Measurements from ENCODE around the gene CADPS. TPM values are rescaled to one million over a fixed set of nuclear protein-coding genes. Genes with fewer than 3 reads are reported as not detected.
A peak's percentile ranks its signal among the peaks of the same experiment; 100 is the strongest.

CADPS gene
- polyA plus RNA-seq, result 118 and 125 TPM in 2 replicates
- 183 and 201 TPM in 2 replicates for polyA minus RNA-seq

DNA sequence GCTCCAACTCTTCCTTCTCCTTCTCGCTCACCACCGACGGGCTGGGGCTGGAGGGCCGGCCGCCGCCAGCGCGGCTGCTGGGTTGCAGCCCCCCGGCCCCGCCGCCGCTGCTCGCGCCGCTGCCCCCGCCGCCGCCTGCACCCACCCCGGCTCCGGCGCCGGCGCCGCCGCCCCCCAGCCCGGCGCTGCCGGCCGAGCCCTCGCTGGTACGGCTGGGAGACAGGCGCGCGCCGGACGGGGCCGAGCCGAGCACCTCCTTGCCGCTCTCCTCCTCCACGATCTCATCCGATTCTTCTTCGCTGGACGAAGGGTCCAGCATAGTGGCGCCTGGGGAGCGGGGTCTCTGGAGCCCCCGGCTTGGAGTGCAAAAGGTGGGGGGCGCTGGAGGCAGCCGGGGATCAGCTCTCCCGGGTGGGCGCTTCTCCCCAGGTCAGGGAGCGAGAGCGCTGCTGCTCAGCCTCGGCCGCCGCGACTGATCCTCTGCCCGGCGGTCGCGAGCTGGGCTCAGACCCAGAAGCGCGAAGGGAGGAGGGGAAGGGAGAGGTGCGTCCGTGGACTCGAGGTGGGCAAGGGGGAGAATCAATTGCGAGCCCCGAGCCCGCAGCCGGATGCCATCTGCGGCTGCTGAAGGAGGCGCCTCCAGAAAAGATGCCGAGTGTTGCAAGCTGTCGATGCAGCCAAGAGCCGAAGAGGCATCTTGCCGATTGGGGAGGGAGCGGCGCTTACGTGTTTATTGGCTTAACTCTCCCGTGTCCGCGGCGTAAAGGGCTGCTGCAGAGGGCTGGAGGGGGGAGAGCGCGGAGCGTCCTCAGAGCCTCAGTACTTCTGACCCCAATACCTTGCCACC lies at the start of gene CADPS:
Gene CADPS, minus strand, starts transcription at position 706 of the 847 bp plus-strand sequence. Its CDS starts 387 bp downstream, at position 319.
- Histone ChIP-seq H3K9me3 (ENCODE audit: low read length) (no peaks in the 10 kb centered on the region), H3K36me3 (ENCODE audit: insufficient read depth, low read length) (no peaks in the 10 kb centered on the region), H3K9ac (ENCODE audit: low read length) (peak within 1 kb of the TSS; percentile 91), H3K9me2 (ENCODE audit: insufficient read depth, low read length) (no peaks in the 10 kb centered on the region), H3K27ac (ENCODE audit: low read length) (peak within 1 kb of the TSS; percentile 87), H2AFZ (ENCODE audit: low read depth, low read length) (peak within 1 kb of the TSS; percentile 77), H3K79me2 (replicated peaks; ENCODE audit: insufficient read depth, low read length) (peaks cover 32% of the 10 kb centered on the region), H3F3A (ENCODE audit: insufficient read depth, low read length, poor library complexity, severe bottlenecking) (no peaks in the 10 kb centered on the region), H3K27me3 (ENCODE audit: insufficient read depth, low read depth, low read length) (peaks cover 24% of the 10 kb centered on the region), H4K20me1 (ENCODE audit: insufficient read depth) (no peaks in the 10 kb centered on the region), H3K4me2 (ENCODE audit: low read length) (peak within 1 kb of the TSS; percentile 74), H3K4me3 (ENCODE audit: low read length) (peak within 1 kb of the TSS; percentile 86)
- TF ChIP-seq SMC3 (conservative IDR thresholded peaks at IDR 0.05; ENCODE audit: poor library complexity) (peak; percentile 68), MXI1 (conservative IDR thresholded peaks at IDR 0.05; ENCODE audit: poor library complexity, severe bottlenecking) (no peak), REST (IDR thresholded peaks at IDR 0.05; ENCODE audit: borderline replicate concordance) (peak; percentile 84), POLR2AphosphoS5 (IDR thresholded peaks at IDR 0.05) (peak; percentile 79), TAF1 (IDR thresholded peaks at IDR 0.05; ENCODE audit: low read depth) (peak; percentile 85), RAD21 (conservative IDR thresholded peaks at IDR 0.05) (peak; percentile 60), EZH2 (IDR thresholded peaks at IDR 0.05; ENCODE audit: borderline replicate concordance, insufficient read depth, low read length, poor library complexity, severe bottlenecking) (no peak), EP300 (conservative IDR thresholded peaks at IDR 0.05; ENCODE audit: poor library complexity, severe bottlenecking) (peak; percentile 44)
- TF ChIP-seq, protein P1, sequence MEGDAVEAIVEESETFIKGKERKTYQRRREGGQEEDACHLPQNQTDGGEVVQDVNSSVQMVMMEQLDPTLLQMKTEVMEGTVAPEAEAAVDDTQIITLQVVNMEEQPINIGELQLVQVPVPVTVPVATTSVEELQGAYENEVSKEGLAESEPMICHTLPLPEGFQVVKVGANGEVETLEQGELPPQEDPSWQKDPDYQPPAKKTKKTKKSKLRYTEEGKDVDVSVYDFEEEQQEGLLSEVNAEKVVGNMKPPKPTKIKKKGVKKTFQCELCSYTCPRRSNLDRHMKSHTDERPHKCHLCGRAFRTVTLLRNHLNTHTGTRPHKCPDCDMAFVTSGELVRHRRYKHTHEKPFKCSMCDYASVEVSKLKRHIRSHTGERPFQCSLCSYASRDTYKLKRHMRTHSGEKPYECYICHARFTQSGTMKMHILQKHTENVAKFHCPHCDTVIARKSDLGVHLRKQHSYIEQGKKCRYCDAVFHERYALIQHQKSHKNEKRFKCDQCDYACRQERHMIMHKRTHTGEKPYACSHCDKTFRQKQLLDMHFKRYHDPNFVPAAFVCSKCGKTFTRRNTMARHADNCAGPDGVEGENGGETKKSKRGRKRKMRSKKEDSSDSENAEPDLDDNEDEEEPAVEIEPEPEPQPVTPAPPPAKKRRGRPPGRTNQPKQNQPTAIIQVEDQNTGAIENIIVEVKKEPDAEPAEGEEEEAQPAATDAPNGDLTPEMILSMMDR (IDR thresholded peaks at IDR 0.05; ENCODE audit: poor library complexity, severe bottlenecking), result no peak

DNA sequence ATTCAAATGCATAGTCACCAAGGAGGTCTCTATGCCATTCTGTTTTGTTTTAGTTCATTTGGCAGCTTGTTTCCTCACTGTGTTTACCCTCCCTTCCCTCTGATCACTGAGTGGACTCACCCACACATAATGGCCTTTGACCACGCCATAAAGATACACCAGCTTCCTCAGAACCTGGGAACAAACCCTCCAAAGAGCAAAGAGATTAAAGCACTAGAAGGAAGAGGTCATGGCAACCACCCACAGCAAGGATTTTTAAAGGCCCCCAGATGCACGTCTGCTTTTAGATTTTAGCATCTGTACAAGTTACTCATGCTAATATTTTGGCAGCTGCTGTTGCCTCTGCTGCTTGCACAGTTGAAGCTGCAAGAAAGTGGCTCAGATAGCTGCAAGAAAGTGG lies 47.9 kb upstream of the CADPS start:
- no peaks in the 10 kb centered on the region for H3K9me3 ChIP-seq (ENCODE audit: low read length)
- H2AFZ ChIP-seq (ENCODE audit: low read depth, low read length), result no peak overlapping the region
- H3K4me2 ChIP-seq (ENCODE audit: low read length), result no peak overlapping the region
- no peaks in the 10 kb centered on the region for H3K79me2 ChIP-seq (replicated peaks; ENCODE audit: insufficient read depth, low read length)
- H3K36me3 ChIP-seq (ENCODE audit: insufficient read depth, low read length), result no peaks in the 10 kb centered on the region
- H3K4me3 ChIP-seq (ENCODE audit: low read length), result no peak overlapping the region
- no peak overlapping the region for H3K9ac ChIP-seq (ENCODE audit: low read length)
- no peak for TF ChIP-seq POLR2AphosphoS5 (IDR thresholded peaks at IDR 0.05)
- H3K27me3 ChIP-seq (ENCODE audit: insufficient read depth, low read depth, low read length), result no peaks in the 10 kb centered on the region
- no peaks in the 10 kb centered on the region for H3K9me2 ChIP-seq (ENCODE audit: insufficient read depth, low read length)
- no peak overlapping the region for H3K27ac ChIP-seq (ENCODE audit: low read length)
- H4K20me1 ChIP-seq (ENCODE audit: insufficient read depth), result no peaks in the 10 kb centered on the region
- no peaks in the 10 kb centered on the region for H3F3A ChIP-seq (ENCODE audit: insufficient read depth, low read length, poor library complexity, severe bottlenecking)

All from neural cell (in vitro differentiated cells).